GM21619 (cell line): ENCODE results near the gene ARPC4.
"Not testable (repeated sequence)": the region's sequence is repeated elsewhere in the genome, so short reads cannot be mapped to it uniquely, and the experiment has no call there.

ENCODE experiments used
- ATAC-seq: cut with Tn5 transposase; IDR thresholded peaks from one replicate; pipeline ENCODE4 v1.9.1; 2021; ENCODE audit not compliant: unreplicated experiment

The ARPC4 gene

DNA sequence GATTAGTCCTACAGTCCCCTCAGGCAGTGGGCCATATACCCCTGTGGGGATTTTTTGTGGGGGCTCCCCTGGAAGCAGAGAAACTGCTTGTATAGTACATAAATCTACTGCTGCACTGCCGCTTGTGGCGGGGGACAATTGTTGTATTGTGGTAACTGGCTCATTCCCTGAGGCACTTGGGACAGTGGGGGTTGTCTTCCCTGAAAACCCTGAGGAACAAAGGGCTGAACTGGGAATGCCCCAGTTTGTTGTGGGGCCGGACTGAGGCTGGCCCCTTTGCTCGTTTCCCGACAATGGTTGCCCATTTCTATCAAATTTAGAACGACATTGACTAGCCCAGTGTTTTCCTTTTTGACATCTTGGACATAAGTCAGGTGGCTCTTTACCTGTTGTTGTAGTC lies 58.5 kb downstream of the ARPC4 start:
- ATAC-seq, result not testable (repeated sequence)

DNA sequence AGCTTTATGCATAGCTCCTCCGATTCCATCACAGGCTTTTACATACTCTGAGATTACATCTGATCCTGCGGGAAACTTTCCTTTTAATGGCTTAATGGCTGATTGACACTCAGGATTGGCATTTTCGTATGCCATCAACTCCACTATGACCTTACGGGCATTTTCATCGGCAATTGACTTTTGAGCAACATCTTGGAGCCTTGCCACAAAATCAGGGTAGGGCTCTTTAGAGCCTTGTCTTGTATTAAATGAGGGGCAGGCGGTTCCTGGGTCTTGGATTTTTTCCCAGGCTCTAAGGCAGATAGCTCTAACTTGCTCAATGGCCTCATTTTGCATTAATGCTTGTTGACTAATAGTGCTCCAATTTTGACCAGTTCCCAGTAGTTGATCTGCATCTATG lies 59.0 kb downstream of the ARPC4 start:
- not testable (repeated sequence) for ATAC-seq

DNA sequence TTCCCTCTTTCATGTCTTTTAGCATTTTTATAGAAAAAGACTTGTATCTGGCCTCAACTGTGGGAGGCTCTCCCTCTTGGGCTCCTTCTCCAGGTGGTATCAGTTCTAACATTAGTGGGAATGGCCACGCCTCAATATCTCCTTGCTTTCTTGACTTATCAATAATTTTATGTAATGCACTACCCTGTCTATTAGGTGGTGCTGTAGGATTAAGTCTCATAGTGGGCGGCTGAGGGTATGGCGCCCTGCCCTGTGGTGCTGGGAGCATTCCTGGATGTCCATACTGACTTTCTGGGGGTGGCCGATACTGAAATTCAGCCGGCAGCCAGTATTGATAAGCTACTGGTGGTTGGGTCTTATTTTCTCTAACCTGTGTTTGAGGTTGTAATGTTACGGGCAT lies 59.6 kb downstream of the ARPC4 start:
- ATAC-seq, result no peak

DNA sequence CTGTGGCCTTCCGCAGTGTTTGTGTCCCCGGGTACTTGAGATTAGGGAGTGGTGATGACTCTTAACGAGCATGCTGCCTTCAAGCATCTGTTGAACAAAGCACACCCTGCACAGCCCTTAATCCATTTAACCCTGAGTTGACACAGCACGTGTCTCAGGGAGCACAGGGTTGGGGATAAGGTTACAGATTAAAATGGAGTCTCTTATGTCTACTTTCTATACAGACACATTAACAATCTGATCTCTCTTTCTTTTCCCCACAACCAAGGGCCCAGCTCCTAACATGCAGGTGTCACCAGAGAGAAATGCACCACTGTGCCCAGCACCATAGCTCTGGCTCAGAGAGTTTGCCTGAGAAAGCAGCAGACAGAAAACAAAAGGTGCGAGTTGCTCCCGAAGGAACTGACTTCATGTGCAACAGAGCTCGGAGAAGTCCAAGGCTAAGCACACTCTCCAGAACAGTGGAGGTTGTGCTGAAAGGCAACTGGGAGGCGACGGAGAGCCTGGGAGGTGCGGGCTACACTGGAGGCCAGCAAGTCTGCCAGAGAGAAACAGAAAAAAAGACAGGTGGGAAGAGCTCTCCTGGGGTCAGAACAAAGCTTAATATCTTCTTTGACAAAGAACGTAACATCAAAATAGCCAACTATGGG lies 61.5 kb downstream of the ARPC4 start:
- ATAC-seq, result not testable (repeated sequence)

DNA sequence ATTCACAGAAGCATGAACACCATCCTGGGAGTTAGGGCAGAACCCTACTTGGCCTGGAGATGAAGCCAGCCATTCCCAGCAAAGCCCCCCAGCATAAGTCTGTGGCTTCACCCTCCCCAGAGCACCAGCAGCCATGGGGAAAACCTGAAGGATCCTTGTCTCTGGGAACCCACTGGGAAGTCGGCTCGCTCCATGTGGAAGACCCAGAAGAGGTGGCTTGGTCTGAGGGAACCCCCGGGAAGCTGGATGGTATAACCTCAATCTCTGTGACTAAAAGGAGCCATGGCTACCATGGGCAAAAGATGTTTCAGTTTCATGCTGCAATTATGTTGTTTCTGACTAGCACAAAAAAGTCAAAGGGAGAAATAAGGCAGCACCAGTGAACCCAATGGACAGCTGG lies 62.7 kb downstream of the ARPC4 start:
- no peak for ATAC-seq
